BE2C (cell line): ENCODE results near the gene CBARP.

ENCODE experiments used
- DNase-seq: peaks from one replicate; pipeline ENCODE4 v3.0.0-alpha.2; 2020
- H3K27me3 ChIP-seq: fragments of 250-450 bp; sonication (Bioruptor Pico); 2 replicates; pipeline ENCODE4 v1.5.1; 2020; ENCODE audit warnings: mild to moderate bottlenecking
- H3K36me3 ChIP-seq: fragments of 250-450 bp; sonication (Bioruptor Pico); 2 replicates; pipeline ENCODE4 v1.5.1; 2020; ENCODE audit warnings: mild to moderate bottlenecking
- H3K4me1 ChIP-seq: fragments of 250-450 bp; sonication (Bioruptor Pico); 2 replicates; pipeline ENCODE4 v1.5.1; 2020
- H3K4me3 ChIP-seq: 2 replicates; pipeline ENCODE4 v1.5.1; 2011; ENCODE audit warnings: low read depth, low read length
- H3K9me3 ChIP-seq: fragments of 250-450 bp; sonication (Bioruptor Pico); 2 replicates; pipeline ENCODE4 v1.5.1; 2020
- TF ChIP-seq, protein P1 (sequence below): IDR thresholded peaks from 2 replicates; pipeline ENCODE4 v1.5.1; 2012; ENCODE audit warnings: mild to moderate bottlenecking, low read depth, low read length

Gene CBARP

GRCh38 chr19:1251330-1252220 lies 13.8 kb upstream of the CBARP start:
- peaks cover 14% of the 10 kb centered on the region for H3K4me1 ChIP-seq
- TF ChIP-seq, protein P1, sequence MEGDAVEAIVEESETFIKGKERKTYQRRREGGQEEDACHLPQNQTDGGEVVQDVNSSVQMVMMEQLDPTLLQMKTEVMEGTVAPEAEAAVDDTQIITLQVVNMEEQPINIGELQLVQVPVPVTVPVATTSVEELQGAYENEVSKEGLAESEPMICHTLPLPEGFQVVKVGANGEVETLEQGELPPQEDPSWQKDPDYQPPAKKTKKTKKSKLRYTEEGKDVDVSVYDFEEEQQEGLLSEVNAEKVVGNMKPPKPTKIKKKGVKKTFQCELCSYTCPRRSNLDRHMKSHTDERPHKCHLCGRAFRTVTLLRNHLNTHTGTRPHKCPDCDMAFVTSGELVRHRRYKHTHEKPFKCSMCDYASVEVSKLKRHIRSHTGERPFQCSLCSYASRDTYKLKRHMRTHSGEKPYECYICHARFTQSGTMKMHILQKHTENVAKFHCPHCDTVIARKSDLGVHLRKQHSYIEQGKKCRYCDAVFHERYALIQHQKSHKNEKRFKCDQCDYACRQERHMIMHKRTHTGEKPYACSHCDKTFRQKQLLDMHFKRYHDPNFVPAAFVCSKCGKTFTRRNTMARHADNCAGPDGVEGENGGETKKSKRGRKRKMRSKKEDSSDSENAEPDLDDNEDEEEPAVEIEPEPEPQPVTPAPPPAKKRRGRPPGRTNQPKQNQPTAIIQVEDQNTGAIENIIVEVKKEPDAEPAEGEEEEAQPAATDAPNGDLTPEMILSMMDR = no peak
- H3K27me3 ChIP-seq = no peaks in the 10 kb centered on the region
- H3K4me3 ChIP-seq = peak overlapping the region; percentile 78
- peak; percentile 79 for DNase-seq
- H3K9me3 ChIP-seq = no peaks in the 10 kb centered on the region; the same call in 1 of the 2 replicates
- peaks cover 52% of the 10 kb centered on the region for H3K36me3 ChIP-seq

GRCh38 chr19:1250437-1251260 lies 12.8 kb upstream of the CBARP start:
- TF ChIP-seq, protein P1 = no peak
- DNase-seq = peak; percentile 90
- H3K4me3 ChIP-seq = peak overlapping the region; percentile 78
- H3K36me3 ChIP-seq = peaks cover 43% of the 10 kb centered on the region
- H3K27me3 ChIP-seq = no peaks in the 10 kb centered on the region
- peaks cover 19% of the 10 kb centered on the region for H3K4me1 ChIP-seq
- no peaks in the 10 kb centered on the region; the same call in 1 of the 2 replicates for H3K9me3 ChIP-seq

GRCh38 chr19:1249990-1250436 lies 12.2 kb upstream of the CBARP start:
- TF ChIP-seq, protein P1 = no peak
- Histone ChIP-seq H3K9me3 (no peaks in the 10 kb centered on the region; the same call in 1 of the 2 replicates), H3K4me3 (peak overlapping the region; percentile 78), H3K36me3 (peaks cover 38% of the 10 kb centered on the region), H3K4me1 (peaks cover 21% of the 10 kb centered on the region), H3K27me3 (no peaks in the 10 kb centered on the region)
- no peak for DNase-seq

GRCh38 chr19:1249298-1249989 lies 11.6 kb upstream of the CBARP start:
- Histone ChIP-seq H3K36me3 (peaks cover 36% of the 10 kb centered on the region), H3K4me1 (peaks cover 26% of the 10 kb centered on the region)
- TF ChIP-seq, protein P1 = no peak

GRCh38 chr19:1248786-1249297 lies 11.0 kb upstream of the CBARP start:
- TF ChIP-seq, protein P1 = peak; percentile 58
- peaks cover 21% of the 10 kb centered on the region for H3K4me1 ChIP-seq
- H3K4me3 ChIP-seq = peak overlapping the region; percentile 65
- H3K9me3 ChIP-seq = no peaks in the 10 kb centered on the region; the same call in 1 of the 2 replicates
- DNase-seq = peak; percentile 85
- peaks cover 35% of the 10 kb centered on the region for H3K36me3 ChIP-seq
- no peaks in the 10 kb centered on the region for H3K27me3 ChIP-seq

More at GRCh38 chr19:1249298-1249989, 11.6 kb upstream of the CBARP start:
- Histone ChIP-seq H3K4me3 (peak overlapping the region; percentile 78), H3K27me3 (no peaks in the 10 kb centered on the region), H3K9me3 (no peaks in the 10 kb centered on the region; the same call in 1 of the 2 replicates)
- peak; percentile 96 for DNase-seq
